Endothelial cell (in vitro differentiated cells): ENCODE measurements around the gene TPP2. TPM values are rescaled to one million over a fixed set of nuclear protein-coding genes. Genes with fewer than 3 reads are reported as not detected.

ENCODE experiments used
- DNase-seq: peaks from one replicate; pipeline ENCODE4 v3.0.0; 2021; ENCODE audit warnings: low spot score
- H3K27ac Mint-ChIP-seq: one replicate; pipeline ENCODE4 v1.8.0; 2021; ENCODE audit warnings: mixed read lengths, inconsistent platforms; ENCODE audit not compliant: unreplicated experiment
- H3K27me3 Mint-ChIP-seq: one replicate; pipeline ENCODE4 v1.8.0; 2021; ENCODE audit warnings: mild to moderate bottlenecking, moderate library complexity, mixed read lengths, inconsistent platforms; ENCODE audit not compliant: unreplicated experiment
- H3K36me3 Mint-ChIP-seq: one replicate; pipeline ENCODE4 v1.8.0; 2021; ENCODE audit warnings: mild to moderate bottlenecking, low read depth, mixed read lengths, inconsistent platforms; ENCODE audit not compliant: unreplicated experiment
- H3K4me1 Mint-ChIP-seq: one replicate; pipeline ENCODE4 v1.8.0; 2021; ENCODE audit warnings: mild to moderate bottlenecking, mixed read lengths, inconsistent platforms; ENCODE audit not compliant: unreplicated experiment
- H3K4me3 Mint-ChIP-seq: one replicate; pipeline ENCODE4 v1.8.0; 2021; ENCODE audit warnings: mild to moderate bottlenecking, mixed read lengths, inconsistent platforms; ENCODE audit not compliant: unreplicated experiment
- H3K9me3 Mint-ChIP-seq: one replicate; pipeline ENCODE4 v1.8.0; 2021; ENCODE audit warnings: mixed read lengths, inconsistent platforms; ENCODE audit not compliant: unreplicated experiment
- CTCF ChIP-seq: fragments of 200-600 bp; sonication (generic); IDR thresholded peaks from one replicate; pipeline ENCODE4 v1.5.0; 2021; ENCODE audit warnings: antibody characterized with exemption; ENCODE audit not compliant: unreplicated experiment
- total RNA-seq: library from RNA; stranded (reverse); fragmentation: NEBNext Ultra II Directional; extraction: Animal tissue kit (Norgen Biotek cat#: 25700); gene quantifications from one replicate; pipeline ENCODE4 v1.2.1, GENCODE V29; 2021; ENCODE audit not compliant: unreplicated experiment

TPP2 gene
- total RNA-seq, 1 donor from 2014 or later: 91.2 TPM

- no peak overlapping the region for H3K4me3 Mint-ChIP-seq
- H3K36me3 Mint-ChIP-seq: no peaks in the 10 kb centered on the region
- H3K27ac Mint-ChIP-seq: no peak overlapping the region
Measured at GRCh38 chr13:102556806-102557205, 40.0 kb upstream of the TPP2 start.

GRCh38 chr13:102558029-102558428 lies 38.8 kb upstream of the TPP2 start:
- no peak overlapping the region for H3K4me3 Mint-ChIP-seq
- H3K36me3 Mint-ChIP-seq: no peaks in the 10 kb centered on the region
- TF ChIP-seq CTCF: no peak
- DNase-seq: no peak
- H3K27me3 Mint-ChIP-seq: no peaks in the 10 kb centered on the region
- H3K9me3 Mint-ChIP-seq: no peaks in the 10 kb centered on the region
- H3K27ac Mint-ChIP-seq: no peak overlapping the region
- no peaks in the 10 kb centered on the region for H3K4me1 Mint-ChIP-seq

More at GRCh38 chr13:102556806-102557205, 40.0 kb upstream of the TPP2 start:
- H3K9me3 Mint-ChIP-seq: no peaks in the 10 kb centered on the region
- H3K27me3 Mint-ChIP-seq: no peaks in the 10 kb centered on the region
- no peaks in the 10 kb centered on the region for H3K4me1 Mint-ChIP-seq
- TF ChIP-seq CTCF: no peak
- no peak for DNase-seq

- no peaks in the 10 kb centered on the region for H3K27me3 Mint-ChIP-seq
- H3K9me3 Mint-ChIP-seq: no peaks in the 10 kb centered on the region
- TF ChIP-seq CTCF: no peak
- DNase-seq: no peak
- H3K4me1 Mint-ChIP-seq: no peaks in the 10 kb centered on the region
- H3K36me3 Mint-ChIP-seq: no peaks in the 10 kb centered on the region
- no peak overlapping the region for H3K4me3 Mint-ChIP-seq
- no peak overlapping the region for H3K27ac Mint-ChIP-seq
Measured at GRCh38 chr13:102561933-102562332, 34.9 kb upstream of the TPP2 start.

GRCh38 chr13:102563267-102563666 lies 33.5 kb upstream of the TPP2 start:
- Mint-ChIP-seq H3K9me3 (no peaks in the 10 kb centered on the region), H3K4me1 (no peaks in the 10 kb centered on the region), H3K27me3 (no peaks in the 10 kb centered on the region), H3K4me3 (no peak overlapping the region), H3K27ac (no peak overlapping the region), H3K36me3 (no peaks in the 10 kb centered on the region)
- no peak for TF ChIP-seq CTCF
- no peak for DNase-seq

- Mint-ChIP-seq H3K27me3 (no peaks in the 10 kb centered on the region), H3K36me3 (no peaks in the 10 kb centered on the region), H3K4me3 (no peak overlapping the region), H3K9me3 (no peaks in the 10 kb centered on the region), H3K4me1 (no peaks in the 10 kb centered on the region), H3K27ac (no peak overlapping the region)
- no peak for DNase-seq
- no peak for TF ChIP-seq CTCF
Measured at GRCh38 chr13:102564564-102564963, 32.2 kb upstream of the TPP2 start.
